Measurements from ENCODE around the gene BRINP1.

Gene BRINP1

DNA sequence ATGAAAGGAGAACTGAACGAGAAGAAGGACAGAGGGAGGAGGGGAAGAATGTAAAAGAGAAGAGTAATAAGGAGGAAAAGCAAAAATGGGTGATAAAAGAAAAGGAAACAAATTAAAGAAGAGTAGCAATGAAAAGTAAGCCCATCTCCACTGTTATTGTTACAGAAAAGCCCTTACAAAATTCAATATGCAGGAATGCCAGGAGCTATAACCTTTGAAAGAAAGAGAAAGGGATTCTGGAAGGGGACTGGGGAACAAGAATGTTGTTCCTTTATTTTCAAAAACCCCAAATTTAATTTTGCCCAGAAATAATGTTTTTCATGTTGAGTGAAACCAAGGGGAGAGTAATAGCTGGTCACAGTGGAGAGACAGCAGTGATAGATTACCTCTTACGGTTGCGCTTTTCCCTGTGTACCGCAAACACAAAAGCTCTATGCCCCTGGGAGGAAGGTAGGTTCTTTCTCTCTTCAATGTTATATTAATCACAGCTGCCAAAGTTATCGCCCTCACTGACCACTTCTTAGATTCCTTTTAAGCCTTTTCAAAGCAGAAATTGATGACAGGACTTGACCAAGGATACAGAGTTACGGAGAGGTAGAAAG lies 86.7 kb downstream of the BRINP1 start:
- Histone ChIP-seq H3K27ac (ENCODE audit: insufficient read depth, low read length, poor library complexity, severe bottlenecking) (no peak overlapping the region), H3K27me3 (replicated peaks; ENCODE audit: control insufficient read depth, insufficient read depth, low read length, poor library complexity, severe bottlenecking) (no peaks in the 10 kb centered on the region), H3K36me3 (ENCODE audit: control insufficient read depth, insufficient read depth, low read length) (no peaks in the 10 kb centered on the region), H3K4me3 (ENCODE audit: insufficient read depth, low read depth, low read length, poor library complexity, severe bottlenecking) (no peak overlapping the region), H3K4me1 (ENCODE audit: control insufficient read depth, insufficient read depth, low read length, poor library complexity, severe bottlenecking) (no peaks in the 10 kb centered on the region), H3K9me3 (ENCODE audit: control insufficient read depth, low read length) (no peaks in the 10 kb centered on the region)
- DNase-seq: no peak

DNA sequence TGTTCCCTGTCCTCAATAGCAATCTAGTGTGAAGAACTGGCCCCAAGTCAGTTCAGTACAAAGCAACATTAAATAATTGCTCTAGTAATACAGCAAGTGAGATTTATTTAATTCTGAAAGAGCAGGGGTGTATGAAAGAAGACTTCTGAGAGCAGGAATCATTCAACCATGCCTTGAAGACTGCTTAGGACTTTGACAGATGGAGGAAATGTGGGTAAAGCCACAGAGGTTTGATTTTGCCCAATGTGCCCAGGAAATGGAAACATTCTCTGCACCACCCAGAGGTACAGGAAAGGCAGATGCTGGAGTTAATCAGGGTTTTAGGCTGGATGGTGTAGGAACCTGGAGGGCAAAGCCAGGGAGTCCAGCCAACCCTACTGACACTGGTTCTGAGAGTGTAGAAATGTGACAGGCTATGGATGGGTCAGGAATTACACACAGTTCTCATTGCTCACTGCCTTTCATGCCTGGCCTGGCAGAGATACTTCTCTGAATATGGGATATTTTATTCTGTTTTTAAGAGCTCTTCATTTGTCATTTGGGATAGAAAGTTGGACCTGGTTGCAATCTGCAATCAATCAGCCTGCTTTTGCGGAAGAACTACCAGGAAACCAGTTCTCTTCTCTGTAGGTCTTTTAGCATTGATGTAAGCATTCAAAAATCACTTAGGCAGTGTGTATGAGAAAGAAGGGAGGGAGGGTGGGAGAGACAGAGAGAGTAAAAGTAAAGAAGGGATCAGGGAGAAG lies 88.3 kb downstream of the BRINP1 start:
- DNase-seq: no peak

DNA sequence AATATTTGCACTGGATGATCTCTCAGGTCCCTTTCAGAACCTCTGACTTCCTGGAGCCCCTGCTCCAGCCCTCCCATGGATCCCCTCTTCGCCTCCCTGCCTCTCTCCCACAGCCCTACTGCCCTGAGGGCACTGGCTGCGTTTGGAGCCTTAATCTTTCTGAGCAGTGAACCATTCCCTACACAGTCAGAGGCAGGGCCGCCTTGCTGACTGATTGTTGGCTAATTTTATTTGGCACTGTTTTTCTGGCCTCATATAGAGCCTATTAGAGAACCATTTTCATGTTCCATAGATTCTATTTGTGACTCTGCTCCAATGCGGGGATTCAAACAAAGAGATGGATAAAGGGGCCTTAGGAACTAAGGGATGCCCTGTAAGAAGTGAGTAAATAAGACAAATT lies 91.1 kb downstream of the BRINP1 start:
- Histone ChIP-seq H3K27ac (ENCODE audit: insufficient read depth, low read length, poor library complexity, severe bottlenecking) (no peak overlapping the region), H3K4me1 (ENCODE audit: control insufficient read depth, insufficient read depth, low read length, poor library complexity, severe bottlenecking) (no peaks in the 10 kb centered on the region), H3K4me3 (ENCODE audit: insufficient read depth, low read depth, low read length, poor library complexity, severe bottlenecking) (no peak overlapping the region), H3K9me3 (ENCODE audit: control insufficient read depth, low read length) (no peaks in the 10 kb centered on the region), H3K27me3 (replicated peaks; ENCODE audit: control insufficient read depth, insufficient read depth, low read length, poor library complexity, severe bottlenecking) (no peaks in the 10 kb centered on the region), H3K36me3 (ENCODE audit: control insufficient read depth, insufficient read depth, low read length) (no peaks in the 10 kb centered on the region)
- no peak for DNase-seq

More for the DNA sequence above, 88.3 kb downstream of the BRINP1 start:
- Histone ChIP-seq H3K4me1 (ENCODE audit: control insufficient read depth, insufficient read depth, low read length, poor library complexity, severe bottlenecking) (no peaks in the 10 kb centered on the region), H3K27ac (ENCODE audit: insufficient read depth, low read length, poor library complexity, severe bottlenecking) (no peak overlapping the region), H3K4me3 (ENCODE audit: insufficient read depth, low read depth, low read length, poor library complexity, severe bottlenecking) (no peak overlapping the region), H3K27me3 (replicated peaks; ENCODE audit: control insufficient read depth, insufficient read depth, low read length, poor library complexity, severe bottlenecking) (no peaks in the 10 kb centered on the region), H3K36me3 (ENCODE audit: control insufficient read depth, insufficient read depth, low read length) (no peaks in the 10 kb centered on the region), H3K9me3 (ENCODE audit: control insufficient read depth, low read length) (no peaks in the 10 kb centered on the region)

DNA sequence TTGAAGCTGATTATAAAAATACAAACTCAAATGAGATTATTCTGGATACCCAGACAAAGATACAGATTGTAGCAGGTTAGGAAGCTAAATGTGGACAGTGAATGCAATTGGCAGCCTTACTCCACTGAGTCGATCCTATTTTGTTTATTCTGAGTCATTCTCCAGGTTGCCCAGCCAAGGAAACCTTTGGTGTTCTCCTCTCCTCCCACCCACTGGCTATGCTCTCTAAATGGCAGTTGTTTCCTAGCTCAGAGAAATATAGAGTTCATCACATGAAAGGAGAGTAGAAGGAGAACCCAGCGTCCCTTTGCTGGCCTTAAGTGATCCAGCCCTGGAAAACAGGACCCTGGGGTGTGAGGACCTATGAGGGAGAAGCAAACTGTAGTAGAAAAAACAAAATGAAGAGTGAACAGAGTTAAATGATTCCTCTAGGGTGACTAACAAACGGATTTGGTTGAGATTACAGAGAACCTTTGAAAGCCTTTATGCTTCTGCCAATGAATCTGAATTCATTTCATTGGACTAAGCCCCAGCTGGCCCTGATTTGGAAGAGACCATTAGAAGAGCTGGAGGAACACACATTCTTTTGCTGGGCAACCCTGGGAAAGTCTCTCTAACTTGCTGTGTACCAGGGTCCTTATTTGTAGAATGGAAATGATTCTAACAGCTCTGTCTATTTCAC lies 95.1 kb downstream of the BRINP1 start:
- no peaks in the 10 kb centered on the region for H3K36me3 ChIP-seq (ENCODE audit: control insufficient read depth, insufficient read depth, low read length)
- H3K4me3 ChIP-seq (ENCODE audit: insufficient read depth, low read depth, low read length, poor library complexity, severe bottlenecking): no peak overlapping the region
- H3K27me3 ChIP-seq (replicated peaks; ENCODE audit: control insufficient read depth, insufficient read depth, low read length, poor library complexity, severe bottlenecking): no peaks in the 10 kb centered on the region
- H3K4me1 ChIP-seq (ENCODE audit: control insufficient read depth, insufficient read depth, low read length, poor library complexity, severe bottlenecking): no peaks in the 10 kb centered on the region
- no peak for DNase-seq
- H3K27ac ChIP-seq (ENCODE audit: insufficient read depth, low read length, poor library complexity, severe bottlenecking): no peak overlapping the region
- H3K9me3 ChIP-seq (ENCODE audit: control insufficient read depth, low read length): no peaks in the 10 kb centered on the region

DNA sequence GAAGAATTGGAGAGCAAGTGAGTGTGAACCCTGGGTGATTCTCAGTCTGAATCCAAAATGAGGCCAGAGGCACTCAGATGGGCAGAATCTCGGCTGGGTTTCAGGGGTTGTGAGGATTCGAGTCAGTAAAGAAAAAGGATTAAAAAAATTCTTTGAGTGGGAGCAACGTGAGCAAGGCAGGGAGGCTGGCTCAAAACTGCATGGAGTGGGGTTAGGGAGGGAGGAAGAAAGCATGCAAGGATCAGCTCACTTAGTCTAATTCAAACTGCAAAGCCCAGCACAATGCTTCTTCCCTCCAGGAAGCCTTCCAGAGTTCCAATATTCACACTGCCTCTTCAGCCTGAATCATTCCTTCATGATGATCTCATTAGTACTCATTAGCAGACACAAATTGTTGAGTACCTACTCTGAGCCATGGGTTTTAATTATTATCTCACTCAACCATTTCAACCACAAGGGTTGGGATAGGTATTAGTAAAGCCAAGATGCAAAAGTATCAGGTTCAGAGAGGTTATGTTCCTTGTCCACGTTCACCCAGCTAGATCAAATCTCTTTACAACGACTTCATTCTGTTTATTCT lies 95.8 kb downstream of the BRINP1 start:
- no peaks in the 10 kb centered on the region for H3K27me3 ChIP-seq (replicated peaks; ENCODE audit: control insufficient read depth, insufficient read depth, low read length, poor library complexity, severe bottlenecking)
- DNase-seq: no peak
- no peaks in the 10 kb centered on the region for H3K9me3 ChIP-seq (ENCODE audit: control insufficient read depth, low read length)
- no peak overlapping the region for H3K27ac ChIP-seq (ENCODE audit: insufficient read depth, low read length, poor library complexity, severe bottlenecking)
- H3K4me3 ChIP-seq (ENCODE audit: insufficient read depth, low read depth, low read length, poor library complexity, severe bottlenecking): no peak overlapping the region
- H3K4me1 ChIP-seq (ENCODE audit: control insufficient read depth, insufficient read depth, low read length, poor library complexity, severe bottlenecking): no peaks in the 10 kb centered on the region
- H3K36me3 ChIP-seq (ENCODE audit: control insufficient read depth, insufficient read depth, low read length): no peaks in the 10 kb centered on the region

DNA sequence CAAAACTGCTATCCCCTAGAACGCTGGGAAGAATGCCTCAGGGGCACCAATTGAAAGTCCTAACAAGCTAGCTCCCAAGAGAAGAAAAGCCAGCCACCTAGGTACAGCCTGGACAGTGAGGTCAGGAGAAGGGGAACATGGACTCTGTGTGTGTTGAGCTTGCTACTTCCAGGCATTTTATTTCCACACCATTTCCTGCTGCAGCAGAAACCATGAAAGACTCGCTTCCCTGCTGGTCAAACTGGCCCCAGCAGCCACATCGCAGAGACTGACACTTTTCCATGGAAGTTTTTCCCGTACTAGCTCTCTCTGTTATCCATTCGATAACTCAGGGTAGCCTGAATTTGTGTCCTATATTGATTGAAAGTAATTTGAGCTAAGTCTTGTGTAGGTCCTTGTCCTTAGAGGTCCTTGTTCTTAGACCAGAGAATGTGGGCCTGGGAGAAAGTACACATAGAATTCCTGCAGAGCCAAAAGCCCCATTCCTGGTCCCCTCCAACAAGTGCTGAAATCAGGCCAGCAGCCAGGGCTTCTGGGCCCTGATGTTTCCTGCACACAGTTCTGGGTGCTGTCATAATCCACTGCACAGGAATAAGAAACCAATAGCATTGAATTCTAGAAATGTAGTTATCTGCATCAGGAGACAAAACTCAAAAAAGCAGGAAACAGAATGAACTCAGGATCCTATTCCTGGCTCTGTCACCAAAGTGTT lies 96.6 kb downstream of the BRINP1 start:
- H3K27ac ChIP-seq (ENCODE audit: insufficient read depth, low read length, poor library complexity, severe bottlenecking): no peak overlapping the region
- no peak overlapping the region for H3K4me3 ChIP-seq (ENCODE audit: insufficient read depth, low read depth, low read length, poor library complexity, severe bottlenecking)
- H3K4me1 ChIP-seq (ENCODE audit: control insufficient read depth, insufficient read depth, low read length, poor library complexity, severe bottlenecking): no peaks in the 10 kb centered on the region
- no peaks in the 10 kb centered on the region for H3K36me3 ChIP-seq (ENCODE audit: control insufficient read depth, insufficient read depth, low read length)
- DNase-seq: no peak
- H3K9me3 ChIP-seq (ENCODE audit: control insufficient read depth, low read length): no peaks in the 10 kb centered on the region
- H3K27me3 ChIP-seq (replicated peaks; ENCODE audit: control insufficient read depth, insufficient read depth, low read length, poor library complexity, severe bottlenecking): no peaks in the 10 kb centered on the region

DNA sequence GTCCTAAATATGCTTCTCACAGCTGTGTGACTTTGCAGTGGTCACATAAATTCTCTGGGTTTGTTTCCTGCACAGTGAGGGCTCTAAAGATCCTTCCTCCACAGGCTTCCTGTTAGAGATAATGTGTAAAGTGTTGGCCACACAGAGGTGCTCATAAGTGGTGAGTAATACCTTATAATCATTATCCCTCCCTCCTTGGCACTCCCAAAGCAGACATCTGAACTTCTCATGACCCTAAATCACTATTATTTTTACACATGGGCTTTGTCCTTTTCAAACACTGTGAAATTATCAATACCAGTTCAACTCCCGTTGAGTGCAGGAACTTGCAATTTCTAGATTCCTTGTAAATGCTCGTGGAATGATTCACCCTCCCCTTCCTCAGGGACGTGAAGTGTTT lies 100.2 kb downstream of the BRINP1 start:
- H3K4me3 ChIP-seq (ENCODE audit: insufficient read depth, low read depth, low read length, poor library complexity, severe bottlenecking): no peak overlapping the region
- no peaks in the 10 kb centered on the region for H3K36me3 ChIP-seq (ENCODE audit: control insufficient read depth, insufficient read depth, low read length)
- H3K27me3 ChIP-seq (replicated peaks; ENCODE audit: control insufficient read depth, insufficient read depth, low read length, poor library complexity, severe bottlenecking): no peaks in the 10 kb centered on the region
- no peak for DNase-seq
- no peaks in the 10 kb centered on the region for H3K9me3 ChIP-seq (ENCODE audit: control insufficient read depth, low read length)
- no peak overlapping the region for H3K27ac ChIP-seq (ENCODE audit: insufficient read depth, low read length, poor library complexity, severe bottlenecking)
- H3K4me1 ChIP-seq (ENCODE audit: control insufficient read depth, insufficient read depth, low read length, poor library complexity, severe bottlenecking): no peaks in the 10 kb centered on the region

DNA sequence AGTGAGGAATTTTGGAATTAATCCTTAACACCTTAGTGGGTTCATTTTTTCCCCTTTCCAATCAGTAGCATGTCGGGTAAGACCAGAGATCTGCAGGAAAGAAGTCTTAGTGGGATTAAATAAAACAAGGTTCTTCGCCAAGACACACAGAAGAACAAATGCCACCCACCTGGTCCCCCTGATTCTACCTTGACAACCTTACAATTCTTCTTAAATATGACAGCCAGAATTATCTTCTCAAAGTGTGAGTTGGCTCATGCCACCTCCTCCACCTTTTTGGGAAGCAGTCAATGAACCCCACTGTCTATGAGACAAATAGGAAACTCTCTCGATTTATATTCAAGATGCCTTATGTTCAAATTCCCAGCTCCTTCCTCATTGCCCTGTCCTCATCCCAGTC lies 105.1 kb downstream of the BRINP1 start:
- no peaks in the 10 kb centered on the region for H3K4me1 ChIP-seq (ENCODE audit: control insufficient read depth, insufficient read depth, low read length, poor library complexity, severe bottlenecking)
- DNase-seq: no peak
- H3K27me3 ChIP-seq (replicated peaks; ENCODE audit: control insufficient read depth, insufficient read depth, low read length, poor library complexity, severe bottlenecking): no peaks in the 10 kb centered on the region
- H3K9me3 ChIP-seq (ENCODE audit: control insufficient read depth, low read length): no peaks in the 10 kb centered on the region
- no peak overlapping the region for H3K27ac ChIP-seq (ENCODE audit: insufficient read depth, low read length, poor library complexity, severe bottlenecking)
- H3K36me3 ChIP-seq (ENCODE audit: control insufficient read depth, insufficient read depth, low read length): no peaks in the 10 kb centered on the region
- no peak overlapping the region for H3K4me3 ChIP-seq (ENCODE audit: insufficient read depth, low read depth, low read length, poor library complexity, severe bottlenecking)

DNA sequence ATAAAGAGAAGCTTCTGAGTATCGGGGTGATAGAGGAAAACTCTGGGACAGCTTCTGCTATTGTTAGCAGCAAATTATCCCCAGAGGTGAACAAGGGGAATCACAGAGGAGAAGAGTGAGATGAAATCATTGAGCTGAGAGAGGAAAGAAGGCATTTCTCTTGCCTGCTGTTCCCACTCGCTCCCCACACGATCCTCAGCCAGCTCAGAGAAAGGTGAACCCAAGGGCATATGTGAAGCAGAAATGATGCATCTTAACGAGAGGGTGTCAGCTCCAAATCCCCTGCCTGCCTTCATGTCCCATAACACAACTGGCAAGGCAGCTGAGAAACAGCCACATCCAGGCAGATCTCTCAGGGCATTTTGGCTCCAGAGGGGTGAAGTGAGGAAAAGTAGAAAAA lies 111.6 kb downstream of the BRINP1 start:
- Histone ChIP-seq H3K27me3 (replicated peaks; ENCODE audit: control insufficient read depth, insufficient read depth, low read length, poor library complexity, severe bottlenecking) (no peaks in the 10 kb centered on the region), H3K4me1 (ENCODE audit: control insufficient read depth, insufficient read depth, low read length, poor library complexity, severe bottlenecking) (no peaks in the 10 kb centered on the region), H3K27ac (ENCODE audit: insufficient read depth, low read length, poor library complexity, severe bottlenecking) (no peak overlapping the region), H3K4me3 (ENCODE audit: insufficient read depth, low read depth, low read length, poor library complexity, severe bottlenecking) (no peak overlapping the region), H3K36me3 (ENCODE audit: control insufficient read depth, insufficient read depth, low read length) (no peaks in the 10 kb centered on the region), H3K9me3 (ENCODE audit: control insufficient read depth, low read length) (no peaks in the 10 kb centered on the region)
- DNase-seq: no peak

Measured in effector memory CD4-positive, alpha-beta T cell (primary cell).